GM15510 (cell line): ENCODE data around the gene SLC17A7.

Experiments
- POLR2A ChIP-seq: IDR thresholded peaks from 3 replicates; pipeline ENCODE4 v1.6.1; 2011; ENCODE audit warnings: borderline replicate concordance; ENCODE audit not compliant: insufficient read length; ENCODE audit errors: extremely low read depth

SLC17A7 gene

DNA sequence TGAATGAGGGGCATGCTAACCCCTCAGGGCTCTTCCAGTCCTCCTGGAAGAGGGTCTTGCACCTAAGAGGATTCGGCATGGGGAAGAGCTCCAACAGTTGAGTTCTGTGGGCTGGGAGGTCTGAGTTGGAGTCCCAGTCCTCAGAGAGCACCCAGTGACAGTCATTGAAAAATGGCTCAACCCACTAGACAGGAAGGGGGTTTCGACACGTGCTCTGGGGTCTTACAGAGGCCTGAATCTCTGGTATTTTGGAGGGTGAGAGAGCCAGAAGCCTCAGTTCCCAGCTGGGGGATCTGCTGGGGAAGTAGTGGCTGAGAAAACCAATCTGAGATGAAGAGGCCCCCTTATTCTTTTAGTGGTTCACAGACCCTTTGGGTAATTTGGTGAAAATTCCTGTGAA lies 27.1 kb downstream of the SLC17A7 start:
- TF ChIP-seq POLR2A: no peak

DNA sequence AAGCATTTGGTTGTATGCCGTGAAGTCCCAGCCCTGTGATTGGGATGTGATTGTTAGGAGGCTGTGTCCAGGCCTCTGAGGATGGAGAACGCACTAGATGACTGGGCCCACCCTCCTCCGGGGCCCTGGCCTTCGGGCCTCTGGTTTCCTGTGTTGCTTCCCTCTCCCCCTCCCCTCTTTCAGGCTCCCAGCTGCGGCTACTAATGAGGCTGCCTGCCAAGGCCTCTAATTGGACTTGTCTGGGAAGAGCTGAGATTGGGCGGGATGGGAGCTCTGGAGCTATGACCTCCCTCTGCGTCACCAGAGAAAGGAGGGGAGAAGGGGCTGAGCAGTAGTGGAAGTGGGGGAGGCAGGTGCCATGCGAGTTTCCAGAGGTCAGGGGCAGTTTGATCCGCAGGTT lies 28.0 kb downstream of the SLC17A7 start:
- no peak for TF ChIP-seq POLR2A

DNA sequence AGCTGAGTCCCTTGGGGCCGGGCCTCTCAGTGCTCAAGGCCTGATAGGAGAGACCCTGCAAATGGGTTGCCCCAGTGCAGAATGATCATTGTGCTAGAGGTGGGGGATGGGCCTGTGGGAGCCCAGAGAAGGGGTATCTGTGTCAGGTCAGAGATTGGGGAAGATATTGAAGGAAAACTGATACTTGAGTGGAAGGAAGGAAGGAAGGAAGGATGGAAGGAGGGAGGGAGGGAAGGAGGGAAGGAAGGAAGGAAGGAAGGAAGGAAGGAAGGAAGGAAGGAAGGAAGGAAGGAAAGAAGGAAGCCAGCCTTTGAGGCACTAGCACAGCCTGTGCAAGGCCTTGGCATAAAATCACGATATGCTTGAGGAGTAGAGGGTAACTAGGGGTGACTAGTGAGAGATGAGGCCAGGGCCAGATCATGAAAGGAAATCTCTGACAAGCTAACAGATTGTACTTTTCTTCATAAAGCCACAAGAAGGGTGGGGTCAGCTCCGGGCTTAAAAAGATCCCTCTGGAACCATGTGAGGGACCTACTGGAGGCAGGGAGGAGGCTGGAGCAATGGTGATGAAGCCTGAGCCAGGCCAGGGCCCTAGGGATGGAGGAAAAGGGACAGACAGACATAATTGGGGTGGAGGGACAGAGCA lies 29.5 kb downstream of the SLC17A7 start:
- no peak for TF ChIP-seq POLR2A

DNA sequence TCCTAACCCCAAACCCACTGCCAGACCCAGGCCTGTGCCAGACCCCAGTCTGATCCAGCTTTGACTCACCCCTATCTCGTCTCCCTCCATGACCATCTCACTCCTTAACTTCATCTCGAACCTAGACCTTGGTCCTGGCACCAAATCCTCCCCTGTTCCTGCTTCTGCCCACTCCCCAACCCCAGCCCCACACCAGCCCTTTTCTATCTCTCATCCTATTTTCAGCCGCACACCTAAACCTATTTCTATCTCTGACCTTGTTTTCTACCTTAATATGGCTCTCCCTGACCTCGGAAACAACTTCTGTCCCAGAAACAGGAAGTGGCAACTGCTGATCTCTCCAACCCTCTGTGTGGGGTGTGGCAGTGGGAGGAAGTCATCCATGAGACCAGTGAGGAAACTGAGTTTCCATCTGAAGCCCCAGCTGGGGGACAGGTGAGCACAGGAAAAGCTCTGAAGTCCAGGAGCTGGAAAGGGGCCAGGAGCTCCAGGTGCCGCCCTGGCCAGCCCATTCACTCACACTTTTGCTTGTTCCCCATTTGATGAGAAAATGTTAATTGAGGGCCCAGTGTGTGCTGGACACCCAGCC lies 31.8 kb downstream of the SLC17A7 start:
- TF ChIP-seq POLR2A: no peak

DNA sequence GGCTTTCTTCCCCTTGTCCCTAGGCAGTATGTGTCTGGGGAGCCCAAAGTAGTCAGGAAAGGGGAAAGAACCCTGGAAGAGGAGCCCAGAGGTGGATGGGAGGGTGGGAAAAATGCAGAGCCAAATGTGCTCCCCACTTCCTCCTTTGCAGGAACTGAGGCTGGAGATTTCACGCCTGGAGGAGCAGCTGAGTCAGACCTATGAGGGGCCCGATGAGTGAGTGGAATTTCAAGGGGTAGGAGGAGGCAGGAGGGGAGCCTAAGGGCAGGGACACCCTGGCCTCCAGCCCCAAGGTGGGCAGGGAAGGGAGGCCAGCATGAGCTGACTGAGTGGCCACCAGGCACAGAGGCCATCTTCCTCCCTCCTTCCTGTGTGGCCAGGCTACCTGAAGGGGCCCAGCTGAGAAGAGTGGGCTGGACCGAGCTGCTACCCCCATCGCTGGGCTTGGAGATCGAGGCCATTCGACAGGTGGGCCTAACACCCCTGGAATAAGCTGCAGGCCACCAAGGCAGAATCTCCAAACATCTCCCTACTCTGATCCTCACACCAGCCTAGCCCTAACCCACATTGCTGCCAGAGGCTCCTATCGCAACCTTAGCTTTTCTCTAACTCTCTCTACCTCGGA lies 32.4 kb downstream of the SLC17A7 start:
- TF ChIP-seq POLR2A: no peak

DNA sequence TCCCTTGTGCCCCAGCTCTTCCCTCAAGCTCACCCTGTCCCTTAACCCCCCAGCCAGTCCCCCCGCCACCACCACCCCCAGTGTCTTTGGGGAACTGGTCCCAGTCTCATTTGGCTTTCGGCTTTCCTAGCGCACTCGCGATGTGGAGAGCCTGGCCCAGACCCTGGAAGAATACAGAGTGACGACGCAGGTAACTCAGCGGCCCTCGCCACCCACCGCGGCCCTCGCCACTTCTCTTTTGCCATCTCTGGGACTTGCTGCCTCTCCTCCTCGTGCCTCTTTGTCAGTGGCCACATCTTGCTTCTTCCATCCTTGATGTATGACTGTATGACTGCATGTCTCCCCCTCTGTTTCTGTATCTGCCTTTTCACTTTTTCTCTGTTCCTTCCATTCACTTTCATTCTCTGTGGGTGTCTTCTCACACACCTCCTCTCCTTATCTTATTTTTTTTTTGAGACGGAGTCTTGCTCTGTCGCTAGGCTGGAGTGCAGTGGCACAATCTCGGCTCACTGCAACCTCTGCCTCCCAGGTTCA lies 33.8 kb downstream of the SLC17A7 start:
- no peak for TF ChIP-seq POLR2A

DNA sequence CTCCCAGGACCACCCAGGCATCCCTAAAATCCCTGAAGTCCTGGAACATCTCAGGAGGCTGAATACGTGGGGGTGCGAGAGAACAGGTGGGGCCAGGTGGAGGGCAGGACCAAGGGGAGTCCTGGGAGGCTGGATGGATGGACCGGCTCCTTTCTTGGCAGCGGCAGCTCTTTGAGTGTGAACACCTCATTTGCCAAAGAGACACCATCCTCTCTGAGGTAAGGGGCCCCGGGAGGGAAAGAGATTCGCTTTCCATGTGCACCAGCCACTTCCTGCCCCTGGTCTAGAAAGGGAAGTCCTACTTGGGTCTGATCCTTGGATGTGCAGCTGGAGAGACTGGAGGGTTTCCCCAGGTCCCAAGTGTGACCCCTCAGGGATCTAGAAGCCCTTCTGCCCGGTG lies 34.2 kb downstream of the SLC17A7 start:
- TF ChIP-seq POLR2A: no peak

DNA sequence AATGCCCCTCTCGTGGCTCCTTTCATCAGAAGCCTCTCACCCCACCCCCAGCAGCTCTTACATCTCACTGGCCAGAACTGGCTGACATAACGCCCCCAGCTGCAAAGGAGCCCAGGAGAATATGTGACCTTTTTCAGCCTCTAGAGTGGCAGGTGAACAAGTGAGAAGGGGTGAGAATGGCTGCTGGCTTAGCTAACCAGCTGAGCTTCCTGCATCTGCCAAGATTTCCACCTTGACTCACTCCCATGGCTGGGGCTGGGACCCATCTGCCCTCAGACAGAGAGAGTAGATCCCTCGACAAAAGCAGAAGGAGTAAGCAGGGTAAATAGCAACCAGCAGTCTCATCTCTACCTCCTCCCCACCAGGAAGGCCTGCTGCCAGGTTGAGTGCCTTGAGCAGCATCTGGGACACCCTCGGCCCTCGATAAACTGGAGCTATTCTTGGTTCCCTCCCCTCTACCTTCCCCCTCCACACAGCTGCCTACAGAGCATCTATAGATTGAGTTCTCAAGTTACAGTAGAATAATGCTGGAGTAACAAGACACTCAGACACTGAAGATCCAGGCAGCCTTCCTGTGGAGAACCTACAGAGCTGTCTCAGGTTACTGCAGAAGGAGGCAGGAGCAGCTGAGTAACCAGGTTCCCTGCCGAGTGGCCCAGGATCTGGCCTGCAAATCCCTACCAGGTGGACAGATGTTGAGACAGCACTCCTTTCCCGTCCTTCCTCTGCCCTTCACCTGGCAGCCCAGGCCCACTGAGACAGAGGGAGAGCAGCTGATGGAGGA lies 37.7 kb downstream of the SLC17A7 start:
- no peak for TF ChIP-seq POLR2A

DNA sequence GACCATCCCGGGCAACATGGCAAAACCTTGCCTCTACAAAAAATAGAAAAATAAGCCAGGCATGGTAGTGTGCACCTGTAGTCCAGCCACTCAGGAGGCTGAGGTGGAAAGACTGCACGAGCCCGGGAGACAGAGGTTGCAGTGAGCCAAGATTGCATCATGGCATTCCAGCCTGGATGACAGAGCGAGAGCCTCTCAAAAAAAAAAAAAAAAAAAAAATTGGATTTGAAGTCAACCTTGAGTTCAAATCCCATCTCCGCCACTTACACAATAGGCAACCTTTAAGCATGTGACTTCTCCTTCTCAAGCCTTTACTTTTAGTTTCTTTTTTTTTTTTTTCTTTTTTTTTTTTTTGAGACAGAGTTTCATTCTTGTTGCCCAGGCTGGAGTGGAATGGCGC lies 41.3 kb downstream of the SLC17A7 start:
- no peak for TF ChIP-seq POLR2A

DNA sequence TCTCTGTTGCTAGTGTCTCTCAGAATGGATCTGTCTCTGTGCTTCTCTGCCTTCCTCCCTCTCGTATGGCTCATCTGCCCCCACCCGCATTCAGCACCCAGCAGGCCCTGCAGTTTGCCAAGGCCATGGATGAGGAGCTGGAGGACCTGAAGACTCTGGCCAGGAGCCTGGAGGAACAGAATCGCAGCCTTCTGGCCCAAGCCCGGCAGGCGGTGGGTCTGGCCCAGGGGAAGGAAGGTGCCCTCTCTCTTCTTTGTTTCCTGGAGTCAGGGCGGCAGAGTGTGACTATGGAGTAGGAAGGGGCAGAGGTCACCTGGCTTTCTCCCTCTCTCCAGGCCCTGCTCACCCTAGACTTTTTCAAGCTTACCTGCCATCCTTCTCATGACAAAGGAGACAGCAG lies 42.4 kb downstream of the SLC17A7 start:
- TF ChIP-seq POLR2A: no peak

DNA sequence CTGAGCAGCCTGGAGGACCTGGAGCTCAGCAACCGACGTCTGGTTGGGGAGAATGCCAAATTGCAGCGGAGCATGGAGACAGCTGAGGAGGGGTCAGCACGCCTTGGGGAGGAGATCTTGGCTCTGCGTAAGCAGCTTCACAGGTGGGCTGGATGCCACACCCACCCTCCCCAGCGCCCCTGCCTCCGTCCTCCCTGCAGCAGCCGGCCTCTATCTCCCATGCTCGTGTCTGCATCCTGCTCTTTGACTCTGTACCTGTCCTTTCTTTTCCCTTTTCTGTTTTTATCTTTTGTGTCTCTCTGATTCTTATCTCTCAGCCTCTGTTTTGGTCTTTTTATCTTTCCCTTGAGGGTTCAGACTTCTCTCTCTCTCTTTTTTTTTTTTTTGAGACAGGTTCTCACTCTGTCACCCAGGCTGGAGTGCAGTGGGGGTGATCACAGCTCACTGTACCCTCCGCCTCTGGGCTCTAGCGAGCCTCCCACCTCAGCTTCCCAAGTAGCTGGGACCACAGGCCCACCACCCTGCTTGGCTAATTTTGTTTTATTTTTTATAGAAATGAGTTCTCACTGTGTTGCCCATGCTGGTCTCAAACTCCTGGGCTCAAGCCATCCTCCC lies 43.2 kb downstream of the SLC17A7 start:
- no peak for TF ChIP-seq POLR2A

DNA sequence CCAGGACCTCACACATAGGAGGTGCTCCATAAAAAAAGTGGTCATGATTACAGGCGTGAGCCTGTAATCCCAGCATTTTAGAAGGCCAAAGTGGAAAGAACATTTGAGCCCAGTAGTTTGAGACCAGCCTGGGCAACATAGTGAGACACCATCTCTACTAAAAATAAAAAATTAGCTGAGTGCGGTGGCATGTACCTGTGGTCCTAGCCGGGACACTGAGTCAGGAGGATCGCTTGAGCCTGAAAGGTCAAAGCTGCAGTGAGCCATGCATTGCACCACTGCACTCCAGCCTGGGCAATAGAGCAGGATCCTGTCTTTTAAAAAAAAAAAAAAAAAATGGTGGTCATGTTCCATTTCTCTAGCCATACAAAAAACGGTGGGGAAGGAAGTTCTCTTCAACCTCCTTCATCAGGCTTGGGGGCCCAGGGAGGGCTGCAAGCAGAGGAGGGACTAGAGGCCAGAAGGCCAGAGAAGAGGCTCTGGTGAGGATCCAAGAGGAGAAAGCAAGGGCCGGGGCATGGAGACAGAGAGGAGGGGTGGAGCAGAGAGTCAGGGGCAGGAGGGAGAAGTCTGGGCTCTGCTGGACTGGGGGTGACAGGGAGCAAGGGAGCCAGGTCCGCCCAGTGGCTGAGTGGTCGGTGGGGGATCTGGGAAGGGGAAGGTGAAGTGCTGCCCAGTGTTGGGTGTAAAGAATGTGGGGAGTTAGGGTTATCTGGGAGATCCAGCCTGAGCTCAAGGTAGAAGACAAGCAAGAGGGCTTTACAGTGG lies 44.4 kb downstream of the SLC17A7 start:
- no peak for TF ChIP-seq POLR2A

DNA sequence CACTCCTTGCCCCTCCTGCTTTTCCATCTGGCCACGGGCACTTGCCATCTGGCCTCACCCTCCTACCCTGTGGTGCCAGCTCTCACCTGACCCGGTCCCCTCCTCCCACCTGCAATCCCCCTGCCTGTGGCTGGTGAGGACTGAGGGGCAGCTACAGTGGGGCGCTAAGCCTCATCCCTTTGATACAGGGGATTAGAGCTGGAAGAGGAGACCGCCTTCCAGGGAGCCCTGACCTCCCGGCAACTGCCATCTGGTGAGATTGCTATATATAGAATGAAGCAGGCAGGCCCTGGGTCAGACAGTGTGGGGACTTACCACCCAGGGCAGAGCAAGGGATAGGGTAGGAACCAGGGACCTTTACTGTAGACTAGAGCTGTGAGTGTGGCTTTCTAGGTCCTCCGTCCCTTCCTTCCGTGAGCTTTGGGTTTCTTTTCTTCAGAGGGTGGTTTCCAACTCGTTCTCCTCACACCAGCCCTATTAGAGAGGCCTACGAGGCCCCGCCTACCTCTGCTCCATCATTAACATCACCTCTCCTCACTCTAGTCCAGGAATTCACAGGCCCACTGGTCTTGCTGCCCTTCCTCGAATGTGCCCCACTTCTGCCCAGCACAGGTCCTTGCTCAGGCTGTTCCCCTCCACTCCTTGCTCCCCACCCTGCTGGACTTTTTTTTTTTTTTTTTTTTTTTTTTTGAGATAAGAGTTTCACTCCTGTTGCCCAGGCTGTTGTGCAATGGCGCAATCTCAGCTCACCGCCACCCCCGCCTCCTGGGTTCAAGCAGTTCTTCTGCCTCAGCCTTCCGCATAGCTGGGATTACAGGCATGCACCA lies 45.5 kb downstream of the SLC17A7 start:
- TF ChIP-seq POLR2A: no peak

DNA sequence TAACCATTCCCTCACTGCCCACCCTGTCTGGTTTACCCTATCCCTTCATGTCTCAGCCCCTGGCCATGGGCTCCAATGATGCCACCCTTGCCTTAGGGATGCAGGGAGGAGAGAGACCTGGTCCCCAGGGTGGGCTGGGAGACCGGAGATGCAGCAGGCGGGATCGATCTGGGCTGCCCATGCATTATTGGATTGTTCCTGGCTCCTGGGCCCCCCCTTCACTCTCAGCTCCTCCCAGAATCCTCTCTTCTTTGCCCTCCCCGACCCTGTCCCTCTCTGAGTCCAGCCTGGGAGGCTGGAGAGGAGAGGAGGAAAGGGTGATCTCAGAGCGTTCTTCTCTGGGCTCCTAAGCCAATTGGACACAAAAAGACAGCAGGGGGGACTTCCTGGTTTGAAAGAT lies 47.4 kb downstream of the SLC17A7 start:
- TF ChIP-seq POLR2A: no peak
